GM18517 (cell line): Measurements from ENCODE around the gene RBM43.
A peak's percentile ranks its signal among the peaks of the same experiment; 100 is the strongest.
"Not testable (repeated sequence)": the region's sequence is repeated elsewhere in the genome, so short reads cannot be mapped to it uniquely, and the experiment has no call there.

Experiments used
- ATAC-seq: cut with Tn5 transposase; IDR thresholded peaks from one replicate; pipeline ENCODE4 v1.9.1; 2021; ENCODE audit warnings: mild to moderate bottlenecking, moderate library complexity; ENCODE audit not compliant: unreplicated experiment

RBM43 gene

DNA sequence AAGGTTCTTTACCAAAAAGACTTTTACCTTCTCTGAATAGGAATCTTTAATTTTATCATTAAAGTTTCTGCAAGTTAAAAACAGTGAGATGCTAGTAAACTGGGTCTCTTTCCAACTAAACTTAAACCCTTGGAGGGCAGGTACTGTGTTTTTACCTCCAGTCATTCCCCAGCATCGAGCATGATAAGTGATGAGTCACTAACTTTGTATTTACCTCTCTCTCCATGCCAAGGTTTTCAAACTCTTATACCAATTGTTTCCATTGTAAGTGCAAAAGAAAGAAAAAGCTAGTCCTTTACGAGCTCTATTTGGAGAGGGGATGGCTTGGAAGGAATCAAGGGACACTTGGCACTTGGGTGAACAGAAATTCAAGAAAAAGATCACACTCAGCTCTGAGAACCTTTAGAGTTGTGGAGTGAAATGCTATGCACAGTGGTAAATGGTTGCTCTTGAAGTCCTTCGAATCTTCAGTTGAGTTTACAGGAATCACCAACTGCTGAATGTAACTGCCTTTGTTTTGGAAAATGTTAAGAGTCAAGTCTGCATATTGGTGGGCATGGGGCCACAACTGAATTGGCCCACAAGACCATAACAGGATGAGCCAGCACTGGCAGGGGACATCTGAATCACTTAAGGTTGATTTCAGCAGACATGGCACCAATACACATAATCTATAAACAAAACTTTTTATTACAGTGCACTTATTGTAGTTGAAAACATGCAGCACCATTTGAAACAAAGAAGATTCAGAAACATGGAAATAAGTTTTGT lies 8.3 kb upstream of the RBM43 start:
- no peak for ATAC-seq

DNA sequence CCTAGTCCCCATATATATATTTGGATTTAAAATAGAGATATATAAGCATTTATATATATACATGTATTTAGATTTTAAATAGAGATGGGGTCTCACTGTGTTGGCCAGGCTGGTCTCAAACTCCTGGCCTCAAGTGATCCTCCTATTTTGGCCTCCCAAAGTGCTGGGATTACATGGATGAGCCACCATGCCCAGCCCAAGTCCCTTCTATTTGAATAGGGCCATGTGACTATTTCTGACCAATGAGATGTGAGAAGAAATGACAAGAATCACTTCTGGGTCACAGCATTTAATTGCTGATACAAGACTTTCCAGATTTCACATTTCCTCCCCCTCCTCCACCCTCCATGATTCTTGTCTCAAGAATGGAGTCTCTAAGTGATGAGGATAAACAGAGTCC lies 6.4 kb upstream of the RBM43 start:
- no peak for ATAC-seq

DNA sequence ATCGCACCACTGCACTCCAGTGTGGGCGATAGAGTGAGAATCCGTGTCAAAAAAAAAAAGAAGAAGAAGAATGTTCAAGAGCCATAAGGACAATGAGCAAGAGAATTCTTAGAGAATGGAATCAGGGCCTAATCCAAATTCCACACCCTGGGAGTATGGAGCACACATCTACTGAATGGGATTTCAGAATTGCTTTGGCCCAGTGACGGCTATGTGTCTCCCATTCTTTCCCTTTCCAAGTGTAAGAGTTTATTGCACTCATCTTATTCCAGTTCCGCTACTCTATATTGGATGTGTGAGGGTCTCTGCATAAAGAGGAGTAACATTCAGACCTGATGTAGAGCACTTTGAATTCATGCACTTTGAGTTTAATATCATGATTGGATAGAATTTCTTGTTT lies 5.9 kb upstream of the RBM43 start:
- no peak for ATAC-seq

DNA sequence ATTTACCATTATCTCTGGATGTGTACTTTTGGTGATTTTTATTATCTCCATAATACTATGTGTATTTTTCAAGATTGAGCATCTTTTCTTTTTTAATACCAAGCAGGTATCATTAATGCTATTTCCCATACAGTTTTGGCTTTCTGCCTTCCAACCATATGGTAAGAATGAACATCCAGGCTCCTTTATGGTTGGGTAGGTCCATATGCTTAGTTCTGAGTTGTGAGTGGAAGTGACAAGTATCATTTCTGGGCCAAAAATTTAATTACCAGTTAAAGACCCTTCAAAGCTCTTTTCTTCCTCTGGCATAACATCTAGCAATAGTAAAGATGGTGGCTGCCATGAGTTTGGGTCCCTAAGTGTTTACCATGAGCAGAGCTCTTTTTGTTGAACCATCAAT lies 4.3 kb upstream of the RBM43 start:
- no peak for ATAC-seq

DNA sequence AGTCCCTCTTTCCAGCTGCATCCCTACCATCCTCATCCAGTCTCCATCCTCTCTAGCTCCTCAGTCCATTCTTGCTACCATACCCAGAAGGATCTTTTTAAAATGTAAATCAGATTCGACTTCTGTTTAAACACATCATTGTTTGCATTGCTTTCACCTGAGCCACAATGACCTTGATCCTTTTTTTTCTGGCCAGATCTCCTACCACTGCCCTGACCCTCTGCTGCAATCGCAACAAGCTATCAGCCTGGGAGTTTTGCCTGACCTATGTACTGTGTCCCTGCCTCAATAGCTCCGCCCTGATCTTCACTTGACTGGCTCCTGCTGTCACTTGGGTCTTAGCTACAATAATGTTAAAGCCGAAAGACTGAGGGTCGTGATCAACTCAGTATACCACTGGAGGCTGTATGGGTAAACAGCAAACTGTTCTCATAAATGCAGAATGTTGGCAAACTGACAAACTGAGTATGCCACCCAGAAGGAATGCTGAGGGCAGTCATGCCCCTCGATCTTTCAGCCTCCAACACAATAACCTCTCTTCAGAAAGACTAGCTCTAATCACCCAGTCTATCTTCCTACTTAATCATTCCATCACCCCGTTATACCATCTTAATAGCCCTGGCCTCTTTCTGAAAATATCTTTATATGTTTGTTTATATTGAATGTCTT lies 2.6 kb upstream of the RBM43 start:
- no peak for ATAC-seq

DNA sequence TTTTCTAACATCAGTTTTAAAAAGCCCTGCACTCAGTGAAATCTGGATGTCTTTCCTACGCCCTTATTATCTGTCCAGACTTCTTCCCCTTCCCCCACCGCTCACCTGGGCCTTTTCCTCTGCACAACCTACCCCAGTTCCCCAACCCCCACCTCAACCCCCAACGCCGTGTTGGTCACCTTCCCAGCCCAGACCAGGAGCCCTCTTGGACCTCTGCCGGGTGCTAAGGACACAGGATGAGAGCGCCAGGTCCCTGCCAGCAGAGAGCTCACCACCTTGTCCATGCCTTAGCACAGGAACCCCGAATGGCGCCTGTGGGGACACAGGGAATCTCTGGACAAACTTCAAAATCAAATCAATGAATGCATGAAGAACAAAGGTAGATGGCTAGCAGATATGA lies 966 bp upstream of the RBM43 start:
- ATAC-seq: no peak

DNA sequence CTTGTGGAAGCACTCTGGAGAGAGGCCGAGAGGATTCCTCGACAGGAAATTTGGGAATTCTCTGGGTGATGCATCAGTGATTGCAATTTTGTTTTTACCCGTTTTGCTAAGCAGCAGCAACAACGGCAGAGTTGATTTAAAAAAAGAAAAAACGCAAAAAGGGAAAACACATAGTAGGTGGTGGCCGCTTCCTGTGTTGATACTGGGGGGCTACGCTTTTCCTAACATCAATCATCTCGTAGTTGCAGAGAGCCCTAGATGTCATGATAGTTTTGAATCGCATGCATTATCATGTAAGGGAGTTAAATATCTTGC lies 271 bp upstream of the RBM43 start:
- no peak for ATAC-seq

DNA sequence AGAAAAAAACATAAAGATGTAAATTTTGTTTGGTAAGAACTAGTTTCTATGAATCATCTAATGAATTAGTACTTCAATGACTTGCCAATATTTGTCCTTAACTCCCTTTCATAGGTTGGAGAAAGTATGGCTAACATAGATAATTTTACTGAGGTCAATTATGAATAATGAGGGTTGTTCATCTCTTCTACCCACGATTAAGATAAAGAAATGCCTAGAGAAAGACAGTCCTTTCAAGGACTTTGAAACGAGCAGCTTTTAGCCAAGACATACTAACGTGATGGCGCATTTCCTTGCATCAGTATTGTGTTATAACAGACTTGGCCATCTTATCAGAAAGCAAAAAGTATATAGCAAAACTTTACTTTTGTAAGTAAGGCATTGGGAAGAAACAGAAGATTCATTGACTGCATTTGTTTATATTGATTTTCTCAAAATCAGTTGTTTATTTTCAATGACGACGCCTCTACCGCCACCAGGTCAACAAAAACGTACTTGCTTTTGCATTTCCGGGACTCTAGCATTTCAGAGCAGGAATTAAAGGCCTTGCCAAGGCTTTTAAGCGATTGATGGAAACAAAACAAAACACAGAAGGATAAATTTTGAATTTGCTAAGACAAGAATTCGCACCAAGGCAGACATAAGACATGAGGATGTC lies 961 bp downstream of the RBM43 start:
- ATAC-seq: peak; percentile 22

DNA sequence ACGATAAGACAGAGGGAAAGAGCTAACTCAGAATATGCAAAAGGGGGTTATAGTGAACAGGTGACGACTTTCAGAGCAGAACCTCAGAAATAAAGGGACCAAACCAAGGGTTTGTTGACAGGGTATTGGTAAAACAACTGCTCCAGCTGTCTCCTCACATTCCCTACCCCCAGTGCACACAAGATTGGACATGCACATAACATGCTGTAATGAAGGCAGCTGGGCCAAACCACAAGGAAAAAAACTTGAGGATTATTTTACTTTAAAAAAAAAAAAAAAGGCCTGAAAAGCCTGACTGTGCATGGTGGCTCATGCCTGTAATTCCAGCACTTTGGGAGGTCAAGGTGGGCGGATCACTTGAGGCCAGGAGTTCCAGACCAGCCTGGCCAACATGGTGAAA lies 3.5 kb downstream of the RBM43 start:
- ATAC-seq: no peak

DNA sequence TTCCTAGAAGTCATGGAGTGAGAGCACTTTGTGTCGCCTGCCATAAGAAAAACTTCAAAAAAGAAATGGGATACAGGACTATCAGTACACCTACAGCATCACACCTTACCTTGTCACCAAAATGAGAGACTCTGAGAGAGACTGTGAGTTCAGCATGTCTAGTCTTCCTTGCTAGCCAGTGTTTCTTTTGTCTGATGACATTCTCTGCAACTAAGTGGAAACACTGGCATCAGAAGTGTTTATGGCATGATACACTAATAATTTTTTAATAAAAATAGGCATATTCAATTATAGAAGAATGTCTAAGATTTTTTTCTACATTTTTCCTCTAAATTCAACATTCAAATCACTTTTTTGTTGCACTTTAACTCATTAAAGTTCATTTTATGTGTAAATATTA lies 9.0 kb downstream of the RBM43 start:
- no peak for ATAC-seq

DNA sequence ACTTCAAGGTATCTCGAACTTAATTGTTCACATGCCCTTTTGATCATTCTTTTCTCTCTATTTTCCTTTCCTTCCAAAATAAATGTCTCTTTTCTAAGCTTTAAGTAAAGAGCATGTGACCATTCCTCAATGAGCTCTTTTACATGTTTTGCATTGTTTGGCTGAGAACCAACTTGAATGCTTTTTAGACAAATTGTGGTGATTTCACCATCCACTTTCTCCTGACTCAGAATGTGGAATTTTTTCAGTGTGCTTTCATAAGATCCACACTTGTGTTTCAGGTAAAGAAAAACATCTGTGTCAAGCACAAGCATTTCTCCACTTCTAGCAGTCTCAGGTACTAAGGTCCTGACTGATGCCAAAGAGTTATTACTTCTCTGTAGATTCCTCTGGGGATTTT lies 10.7 kb downstream of the RBM43 start:
- ATAC-seq: no peak

DNA sequence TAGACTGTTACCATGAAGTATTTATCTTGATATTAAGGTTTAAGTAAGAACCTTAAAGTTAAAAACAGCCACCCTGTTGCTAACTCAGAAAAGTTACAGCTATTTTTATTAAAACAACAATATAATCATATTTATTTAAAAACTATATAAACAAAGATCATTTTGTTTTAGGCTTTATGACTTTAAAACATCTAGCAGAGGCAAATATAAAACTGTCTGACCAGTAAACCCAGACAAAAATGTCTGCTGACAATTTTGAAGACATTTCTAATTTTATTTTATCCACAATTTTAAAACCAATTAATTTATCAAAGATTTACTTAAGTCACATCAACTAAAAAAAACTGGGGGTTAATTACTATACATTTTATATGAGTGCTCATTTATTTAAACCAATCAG lies 14.2 kb downstream of the RBM43 start:
- no peak for ATAC-seq

DNA sequence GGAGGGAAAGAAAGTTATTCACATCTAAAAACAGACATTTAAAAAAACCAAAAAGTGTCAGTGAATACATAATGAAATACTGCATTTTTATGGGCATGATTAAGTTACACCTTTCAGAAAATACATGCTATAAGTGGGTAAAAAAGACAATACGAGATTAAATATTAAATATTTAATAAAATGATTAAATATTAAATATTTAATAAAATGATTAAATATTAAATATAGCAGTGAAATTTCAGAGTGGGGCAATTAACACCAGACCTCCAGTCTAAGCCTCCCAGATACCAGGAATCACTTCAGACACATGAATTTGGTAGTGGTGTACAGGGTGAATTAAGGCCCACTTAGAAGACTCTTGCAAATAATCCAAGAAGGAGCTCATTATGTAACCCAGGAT lies 15.5 kb downstream of the RBM43 start:
- no peak for ATAC-seq

DNA sequence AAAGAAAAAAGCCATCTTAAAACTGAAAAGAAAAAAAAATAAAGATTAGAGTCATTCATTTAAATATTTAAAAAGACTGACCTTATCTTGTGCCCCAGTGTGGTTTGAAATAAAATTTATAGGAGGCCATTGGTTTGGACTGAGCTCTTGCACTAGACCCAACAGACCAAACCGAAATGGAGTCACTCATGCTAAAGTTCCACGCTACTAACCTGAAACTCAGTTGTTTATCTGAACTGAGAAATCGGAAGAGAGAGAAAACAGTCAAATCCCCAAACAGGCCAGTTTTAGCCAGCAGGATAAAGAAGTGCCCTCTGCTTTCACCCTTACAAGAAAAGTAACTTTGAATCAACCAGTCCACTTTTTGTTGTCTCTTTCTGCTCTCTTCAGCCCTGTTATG lies 18.2 kb downstream of the RBM43 start:
- ATAC-seq: no peak

DNA sequence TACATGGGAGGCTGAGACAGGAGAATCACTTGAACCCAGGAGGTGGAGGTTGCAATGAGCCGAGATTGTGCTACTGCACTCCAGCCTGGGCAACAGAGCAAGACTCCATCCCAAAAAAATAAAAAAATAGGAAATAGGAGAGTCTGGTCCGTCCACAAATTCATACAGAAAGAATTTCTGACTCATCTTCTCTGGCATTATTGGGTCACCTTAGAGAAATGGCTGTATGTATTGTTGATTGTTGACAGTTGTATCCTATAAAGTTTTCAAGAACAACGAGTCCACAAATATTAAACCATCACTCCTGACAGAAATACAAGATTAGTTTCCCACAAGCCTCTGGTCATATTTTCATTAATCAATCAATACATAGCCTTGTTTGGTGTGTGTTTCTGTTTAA lies 20.4 kb downstream of the RBM43 start:
- ATAC-seq: no peak

DNA sequence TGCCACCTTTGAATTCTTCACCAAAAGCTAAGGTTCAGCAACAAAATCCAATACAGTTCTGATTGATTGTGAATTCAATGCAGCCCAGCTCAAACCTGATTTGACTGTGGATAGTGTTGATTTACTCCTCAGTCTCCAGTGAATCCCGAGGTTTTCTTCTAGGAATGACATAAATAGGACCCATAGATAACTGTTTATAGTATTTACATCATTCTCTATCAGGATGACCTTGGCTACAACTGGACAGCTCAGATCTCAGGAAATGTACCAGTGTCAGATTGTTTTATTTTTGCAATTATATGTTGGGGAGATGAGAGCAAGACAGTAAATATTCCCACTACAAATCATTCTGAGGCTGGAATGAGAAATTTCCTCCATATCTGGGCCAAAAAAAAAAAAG lies 21.2 kb downstream of the RBM43 start:
- ATAC-seq: no peak

DNA sequence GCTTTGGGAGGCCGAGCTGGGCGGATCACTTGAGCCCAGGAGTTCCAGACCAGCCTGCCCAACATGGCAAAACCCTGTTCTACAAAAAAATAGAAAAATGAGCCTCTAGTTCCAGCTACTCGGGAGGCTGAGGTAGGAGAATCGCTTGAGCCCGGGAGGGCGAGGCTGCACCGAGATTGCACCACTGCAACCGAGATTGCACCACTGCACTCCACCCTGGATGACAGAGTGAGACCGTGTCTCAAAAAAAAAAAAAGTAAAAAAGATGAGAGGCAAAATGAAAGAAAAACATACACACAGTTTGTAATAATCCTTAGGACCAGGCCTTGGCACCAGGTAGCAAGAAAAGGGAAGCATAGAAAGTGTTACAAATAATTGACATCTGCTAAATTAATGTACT lies 22.0 kb downstream of the RBM43 start:
- no peak for ATAC-seq

DNA sequence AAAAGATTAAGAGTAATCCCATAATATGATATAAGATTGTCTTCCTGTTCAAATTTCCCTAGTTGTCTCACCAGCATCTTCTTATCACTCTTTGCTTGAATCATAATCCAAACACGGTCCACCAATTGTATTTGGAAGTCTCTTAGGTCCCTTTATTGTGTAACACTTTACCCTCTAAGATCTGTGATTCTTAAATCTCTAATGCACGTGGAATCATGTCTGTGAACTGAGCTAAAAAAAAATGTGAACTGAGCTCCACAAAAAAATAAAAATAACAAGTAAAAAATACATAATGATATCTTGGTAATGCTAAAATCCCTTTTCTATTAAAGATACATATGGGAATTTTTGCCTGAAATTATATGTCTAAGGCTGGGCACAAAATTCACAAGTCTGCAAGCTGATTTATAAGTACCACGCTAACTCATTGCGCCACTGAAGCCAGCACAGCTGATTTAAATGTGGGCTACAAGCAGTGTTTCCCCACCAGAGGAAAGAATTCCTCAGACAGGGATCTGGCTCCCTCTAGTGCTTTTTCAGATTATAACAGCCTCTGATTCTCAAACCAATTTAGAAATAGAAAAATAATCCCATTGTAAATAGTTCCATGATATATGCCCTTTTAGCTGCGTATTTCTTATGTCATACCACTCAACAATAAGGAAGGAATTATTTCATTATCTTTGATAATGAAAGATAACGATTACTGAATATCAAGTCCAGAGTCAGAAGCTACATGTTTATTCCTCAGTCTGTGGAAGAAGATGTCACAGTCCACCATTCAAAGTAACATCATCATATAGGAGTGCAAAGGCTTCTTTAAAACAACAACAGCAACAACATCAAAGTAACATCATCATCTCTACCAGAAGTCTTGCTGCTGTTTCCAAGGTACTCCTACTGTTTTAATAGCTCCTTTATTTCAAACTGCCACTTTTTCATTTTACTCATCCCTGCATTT lies 22.9 kb downstream of the RBM43 start:
- ATAC-seq: peak; percentile 82

DNA sequence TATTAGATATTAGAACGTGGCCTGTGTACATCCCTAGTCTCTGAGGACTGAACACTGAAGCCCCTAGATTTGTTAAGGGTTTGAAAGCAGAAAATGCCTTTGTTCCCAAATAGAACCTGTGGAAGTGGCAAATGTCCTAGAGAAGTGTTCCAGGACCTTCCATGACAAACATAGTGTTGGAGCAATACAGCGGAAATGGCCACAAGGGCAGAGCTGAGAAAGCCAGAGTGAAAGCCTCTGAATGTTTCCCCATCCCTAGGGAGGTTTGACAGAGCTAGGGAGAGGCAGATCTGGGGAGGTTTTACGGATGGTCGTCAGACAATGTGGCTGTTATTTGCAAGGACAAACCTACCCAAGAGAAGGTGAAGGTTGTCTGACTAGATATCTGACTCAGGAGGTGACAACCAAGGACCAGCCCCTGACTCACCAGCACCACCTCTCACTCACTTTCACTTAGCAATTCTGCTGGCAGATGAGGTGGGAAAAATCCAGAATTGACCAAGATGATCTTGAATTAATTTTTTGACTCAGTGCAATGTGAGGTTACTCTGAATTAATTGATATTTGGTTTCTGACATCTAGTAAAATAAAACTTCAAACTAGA lies 24.1 kb downstream of the RBM43 start:
- ATAC-seq: no peak

DNA sequence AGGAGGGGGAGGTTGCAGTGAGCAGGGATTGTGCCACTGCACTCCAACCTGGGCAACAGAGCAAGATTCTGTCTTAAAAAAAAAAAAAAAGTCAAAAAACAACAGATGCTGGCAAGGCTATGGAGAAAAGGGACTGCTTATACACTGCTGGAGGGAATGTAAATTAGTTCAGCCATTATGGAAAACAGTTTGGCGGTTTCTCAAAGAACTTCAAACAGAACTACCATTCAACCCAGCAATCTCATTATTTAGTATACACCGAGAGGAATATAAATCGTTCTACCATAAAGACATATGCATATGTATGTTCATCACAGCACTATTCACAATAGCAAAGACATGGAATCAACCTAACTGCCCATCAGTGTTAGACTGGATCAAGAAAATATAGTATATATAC lies 27.9 kb downstream of the RBM43 start:
- not testable (repeated sequence) for ATAC-seq

DNA sequence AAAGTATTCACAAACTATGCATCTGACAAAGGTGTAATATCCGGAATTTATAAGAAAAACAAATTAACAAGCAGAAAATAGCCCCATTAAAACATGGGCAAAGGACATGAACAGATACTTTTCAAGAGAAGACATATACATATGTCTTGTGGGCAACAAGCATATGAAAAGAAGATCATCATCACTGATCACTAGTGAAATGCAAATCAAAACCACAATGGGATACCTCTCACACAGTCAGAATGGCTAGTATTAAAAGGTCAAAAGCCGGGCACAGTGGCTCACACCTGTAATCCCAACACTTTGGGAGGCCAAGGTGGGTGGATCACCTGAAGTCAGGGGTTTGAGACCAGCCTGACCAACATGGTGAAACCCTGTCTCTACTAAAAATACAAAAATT lies 28.4 kb downstream of the RBM43 start:
- ATAC-seq: not testable (repeated sequence)
